Osteocyte (in vitro differentiated cells): ENCODE data around the gene WDR27. TPM values are rescaled to one million over a fixed set of nuclear protein-coding genes. Genes with fewer than 3 reads are reported as not detected.

Experiments used
- DNase-seq: peaks from one replicate; pipeline ENCODE4 v3.0.0; 2021; ENCODE audit warnings: mixed read lengths; ENCODE audit not compliant: unreplicated experiment; ENCODE audit errors: extremely low spot score
- H3K27ac Mint-ChIP-seq: one replicate; pipeline ENCODE4 v1.8.0; 2021; ENCODE audit warnings: mild to moderate bottlenecking, mixed read lengths; ENCODE audit not compliant: unreplicated experiment
- H3K27me3 Mint-ChIP-seq: one replicate; pipeline ENCODE4 v1.8.0; 2021; ENCODE audit warnings: mixed read lengths; ENCODE audit not compliant: unreplicated experiment
- H3K36me3 Mint-ChIP-seq: one replicate; pipeline ENCODE4 v1.8.0; 2021; ENCODE audit warnings: mixed read lengths; ENCODE audit not compliant: unreplicated experiment
- H3K4me1 Mint-ChIP-seq: one replicate; pipeline ENCODE4 v1.8.0; 2021; ENCODE audit warnings: mixed read lengths; ENCODE audit not compliant: unreplicated experiment
- H3K4me3 Mint-ChIP-seq: one replicate; pipeline ENCODE4 v1.8.0; 2021; ENCODE audit warnings: mild to moderate bottlenecking, moderate library complexity, mixed read lengths; ENCODE audit not compliant: unreplicated experiment
- H3K9me3 Mint-ChIP-seq: one replicate; pipeline ENCODE4 v1.8.0; 2021; ENCODE audit warnings: mixed read lengths; ENCODE audit not compliant: unreplicated experiment
- CTCF ChIP-seq: fragments of 200-600 bp; sonication (generic); IDR thresholded peaks from 2 replicates; pipeline ENCODE4 v1.5.0; 2021; ENCODE audit warnings: antibody characterized with exemption, mild to moderate bottlenecking, moderate library complexity
- total RNA-seq: library from RNA; stranded (reverse); gene quantifications from 2 replicates; pipeline ENCODE4 v1.2.1, GENCODE V29; 2021

The WDR27 gene
- total RNA-seq, 1 donor from 2014 or later = 37.4 TPM

GRCh38 chr6:169666441-169666840, 35.4 kb downstream of the WDR27 start:
- no peak for TF ChIP-seq CTCF
- peaks cover 29% of the 10 kb centered on the region for H3K36me3 Mint-ChIP-seq
- H3K4me3 Mint-ChIP-seq = no peak overlapping the region
- H3K27ac Mint-ChIP-seq = no peak overlapping the region
- H3K4me1 Mint-ChIP-seq = peaks cover 3% of the 10 kb centered on the region
- H3K27me3 Mint-ChIP-seq = no peaks in the 10 kb centered on the region
- no peaks in the 10 kb centered on the region for H3K9me3 Mint-ChIP-seq
- no peak for DNase-seq

GRCh38 chr6:169665289-169665688, 36.5 kb downstream of the WDR27 start:
- no peak for DNase-seq
- Mint-ChIP-seq H3K4me3 (no peak overlapping the region), H3K27me3 (no peaks in the 10 kb centered on the region), H3K36me3 (peaks cover 24% of the 10 kb centered on the region), H3K4me1 (peaks cover 3% of the 10 kb centered on the region), H3K27ac (no peak overlapping the region), H3K9me3 (no peaks in the 10 kb centered on the region)
- no peak for TF ChIP-seq CTCF

DNA sequence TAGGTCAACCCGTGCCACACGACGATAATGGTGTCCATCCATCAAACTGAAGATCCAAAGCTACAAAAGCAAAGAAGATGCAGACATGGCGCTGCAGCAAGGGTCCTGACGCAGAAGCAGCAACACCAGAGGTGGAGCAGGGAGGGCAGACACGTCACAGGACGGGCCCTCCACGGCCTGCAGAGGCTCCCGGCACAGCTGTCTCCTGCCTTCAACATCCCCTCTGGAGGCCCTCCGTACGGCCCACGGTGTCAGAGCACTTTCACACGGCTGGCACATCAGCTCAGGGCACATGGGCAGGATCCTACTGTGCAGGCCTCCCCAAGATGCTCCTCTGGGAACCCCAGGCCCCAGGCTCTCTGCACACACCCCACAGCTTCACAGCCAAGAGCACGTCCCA, 37.6 kb downstream of the WDR27 start:
- Mint-ChIP-seq H3K4me3 (no peak overlapping the region), H3K4me1 (no peaks in the 10 kb centered on the region), H3K27ac (no peak overlapping the region), H3K36me3 (peaks cover 26% of the 10 kb centered on the region), H3K9me3 (no peaks in the 10 kb centered on the region), H3K27me3 (no peaks in the 10 kb centered on the region)
- TF ChIP-seq CTCF = no peak
- no peak for DNase-seq

GRCh38 chr6:169663468-169663867, 38.4 kb downstream of the WDR27 start:
- Mint-ChIP-seq H3K4me3 (no peak overlapping the region), H3K36me3 (peaks cover 30% of the 10 kb centered on the region), H3K27ac (no peak overlapping the region), H3K9me3 (no peaks in the 10 kb centered on the region), H3K4me1 (no peaks in the 10 kb centered on the region), H3K27me3 (no peaks in the 10 kb centered on the region)
- DNase-seq = peak; percentile 51
- TF ChIP-seq CTCF = no peak

- Mint-ChIP-seq H3K36me3 (peaks cover 28% of the 10 kb centered on the region), H3K4me1 (no peaks in the 10 kb centered on the region), H3K9me3 (no peaks in the 10 kb centered on the region), H3K27me3 (no peaks in the 10 kb centered on the region), H3K4me3 (no peak overlapping the region), H3K27ac (no peak overlapping the region)
- DNase-seq = peak; percentile 79
- TF ChIP-seq CTCF = no peak
These were observed 40.5 kb downstream of the WDR27 start for GRCh38 chr6:169661391-169661756.
